ENCODE data around the gene BLID. TPM values are rescaled to one million over a fixed set of nuclear protein-coding genes. Genes with fewer than 3 reads are reported as not detected.

Gene BLID
- total RNA-seq, 2 donors from 2014 or later = not detected

DNA sequence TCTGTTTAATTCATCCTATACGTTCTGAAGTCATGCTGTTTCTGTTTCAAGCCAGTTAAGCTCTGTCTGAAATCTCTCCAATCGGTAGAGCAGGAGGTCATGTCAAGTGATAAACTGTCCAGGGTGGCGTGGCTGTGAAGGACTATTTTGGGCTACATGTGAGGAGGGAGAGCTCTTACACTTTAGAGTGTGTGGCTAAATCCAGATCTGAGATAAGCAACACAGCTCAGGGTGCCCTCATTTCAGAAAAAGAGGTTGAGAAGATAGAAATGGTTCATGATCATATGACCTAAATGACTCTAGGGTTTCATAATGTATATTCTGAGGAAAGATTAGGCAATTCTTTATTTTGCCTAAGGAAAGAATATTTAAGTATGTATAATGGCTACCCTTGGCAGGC lies 8.4 kb downstream of the BLID start:
- Mint-ChIP-seq H3K36me3 (ENCODE audit: low read depth) (no peaks in the 10 kb centered on the region), H3K4me1 (no peaks in the 10 kb centered on the region), H3K4me3 (no peak overlapping the region), H3K27ac (no peak overlapping the region), H3K27me3 (peaks cover 19% of the 10 kb centered on the region)
- H3K9me3 ChIP-seq (ENCODE audit: control insufficient read depth, low read length, poor library complexity, severe bottlenecking) = no peaks in the 10 kb centered on the region
- ATAC-seq (no peak), DNase-seq (no peak)

DNA sequence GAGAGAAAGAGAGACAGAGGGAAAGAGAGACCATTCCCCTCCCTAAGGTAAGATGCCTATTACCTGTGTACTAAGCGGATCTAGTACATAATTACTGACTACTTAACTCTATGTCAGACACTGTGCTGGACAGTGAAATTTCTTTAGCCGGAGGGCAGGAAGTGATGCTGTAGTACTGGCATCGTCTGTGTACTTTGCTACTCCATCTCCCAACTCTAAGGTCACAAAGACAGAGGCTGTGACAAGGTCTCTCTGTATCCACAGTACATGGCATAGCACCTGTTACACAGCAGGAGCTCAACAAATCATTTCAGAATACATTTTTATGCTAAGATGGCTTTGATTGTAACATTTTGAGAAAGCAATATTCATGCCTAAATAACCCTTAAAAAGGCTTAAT lies 9.0 kb downstream of the BLID start:
- H3K9me3 ChIP-seq (ENCODE audit: control insufficient read depth, low read length, poor library complexity, severe bottlenecking) = no peaks in the 10 kb centered on the region
- ATAC-seq = no peak
- Mint-ChIP-seq H3K36me3 (ENCODE audit: low read depth) (no peaks in the 10 kb centered on the region), H3K27ac (no peak overlapping the region), H3K4me3 (no peak overlapping the region), H3K27me3 (peaks cover 19% of the 10 kb centered on the region), H3K4me1 (no peaks in the 10 kb centered on the region)
- no peak for DNase-seq

DNA sequence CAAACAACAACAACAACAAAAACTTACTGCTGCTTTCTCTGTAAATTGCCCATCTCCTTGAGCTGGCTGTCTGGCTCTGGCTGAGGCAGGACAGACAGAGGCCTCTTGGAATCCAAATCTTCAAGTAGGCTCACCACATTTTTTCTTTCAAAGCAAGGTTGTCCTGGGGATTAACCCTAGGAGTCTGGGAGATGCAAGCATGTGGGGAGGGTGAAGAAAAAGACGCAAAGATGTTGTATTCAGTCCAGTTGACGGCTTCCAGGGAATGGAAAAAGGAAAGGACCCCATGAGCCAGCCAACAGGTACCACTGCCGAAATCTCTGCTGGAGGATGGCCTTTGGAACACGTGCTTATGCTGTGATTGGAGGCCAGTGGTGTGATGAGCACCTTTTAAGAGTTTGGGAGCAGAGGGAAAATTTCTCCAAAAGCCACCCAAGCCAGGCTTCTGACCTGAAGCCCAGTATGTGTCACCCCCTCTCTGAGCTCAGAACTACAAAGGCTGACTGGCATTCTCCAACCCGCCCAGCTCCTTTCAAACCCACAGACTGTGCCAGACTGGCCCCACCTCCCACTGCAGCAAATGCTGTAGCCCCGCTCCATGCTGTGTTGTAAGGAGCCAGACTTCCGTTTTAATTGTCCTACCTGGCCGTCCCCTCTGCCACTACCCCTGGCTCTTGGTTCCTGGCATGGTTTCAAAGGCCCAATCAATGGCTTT lies 10.8 kb downstream of the BLID start:
- Mint-ChIP-seq H3K27me3 (peaks cover 24% of the 10 kb centered on the region), H3K36me3 (ENCODE audit: low read depth) (no peaks in the 10 kb centered on the region), H3K27ac (no peak overlapping the region), H3K4me3 (no peak overlapping the region), H3K4me1 (peaks cover 4% of the 10 kb centered on the region)
- DNase-seq (no peak), ATAC-seq (no peak)
- H3K9me3 ChIP-seq (ENCODE audit: control insufficient read depth, low read length, poor library complexity, severe bottlenecking) = no peaks in the 10 kb centered on the region

DNA sequence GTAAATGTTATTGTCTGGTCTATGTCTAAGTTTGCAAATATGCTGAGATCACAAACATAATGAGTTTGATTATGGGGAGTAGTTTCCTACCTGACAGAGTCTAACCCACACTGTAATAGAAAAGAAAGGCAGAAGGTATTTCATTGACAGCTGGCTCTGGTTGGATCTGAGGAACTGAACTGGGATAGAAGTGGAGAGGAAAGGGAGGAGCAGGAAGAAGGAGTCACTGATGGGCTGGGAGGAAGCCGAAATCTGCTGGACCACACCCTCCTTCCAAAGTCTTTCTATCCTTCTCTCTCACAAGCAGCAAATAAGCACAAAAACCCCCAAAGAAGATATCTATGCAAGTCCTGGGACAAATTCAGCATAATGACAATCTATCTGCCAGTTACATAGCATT lies 11.7 kb downstream of the BLID start:
- ATAC-seq = no peak
- Mint-ChIP-seq H3K27me3 (peaks cover 27% of the 10 kb centered on the region), H3K4me3 (no peak overlapping the region), H3K36me3 (ENCODE audit: low read depth) (no peaks in the 10 kb centered on the region), H3K4me1 (peaks cover 9% of the 10 kb centered on the region), H3K27ac (no peak overlapping the region)
- no peaks in the 10 kb centered on the region for H3K9me3 ChIP-seq (ENCODE audit: control insufficient read depth, low read length, poor library complexity, severe bottlenecking)
- DNase-seq = no peak

DNA sequence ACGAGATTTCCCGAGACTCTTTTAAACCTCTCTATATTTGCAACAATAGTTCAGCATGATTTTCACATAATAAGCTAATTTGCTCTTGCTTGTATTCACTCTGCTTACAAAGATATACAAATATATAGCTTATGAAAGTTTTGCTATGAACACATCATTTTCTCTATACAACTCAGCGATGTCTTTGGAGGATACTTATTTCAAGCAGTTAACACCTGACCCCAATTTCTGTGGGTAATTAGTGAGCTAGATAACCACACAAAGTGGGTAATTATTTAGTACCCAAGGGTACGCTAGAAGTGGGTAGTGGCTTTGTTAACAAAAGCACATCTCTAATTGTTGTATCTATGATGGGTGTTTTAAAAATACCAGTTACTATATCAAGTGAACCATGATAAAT lies 12.3 kb downstream of the BLID start:
- Mint-ChIP-seq H3K4me1 (peaks cover 9% of the 10 kb centered on the region), H3K4me3 (no peak overlapping the region), H3K36me3 (ENCODE audit: low read depth) (no peaks in the 10 kb centered on the region), H3K27ac (no peak overlapping the region), H3K27me3 (peaks cover 30% of the 10 kb centered on the region)
- no peak for ATAC-seq
- DNase-seq = no peak
- no peaks in the 10 kb centered on the region for H3K9me3 ChIP-seq (ENCODE audit: control insufficient read depth, low read length, poor library complexity, severe bottlenecking)

DNA sequence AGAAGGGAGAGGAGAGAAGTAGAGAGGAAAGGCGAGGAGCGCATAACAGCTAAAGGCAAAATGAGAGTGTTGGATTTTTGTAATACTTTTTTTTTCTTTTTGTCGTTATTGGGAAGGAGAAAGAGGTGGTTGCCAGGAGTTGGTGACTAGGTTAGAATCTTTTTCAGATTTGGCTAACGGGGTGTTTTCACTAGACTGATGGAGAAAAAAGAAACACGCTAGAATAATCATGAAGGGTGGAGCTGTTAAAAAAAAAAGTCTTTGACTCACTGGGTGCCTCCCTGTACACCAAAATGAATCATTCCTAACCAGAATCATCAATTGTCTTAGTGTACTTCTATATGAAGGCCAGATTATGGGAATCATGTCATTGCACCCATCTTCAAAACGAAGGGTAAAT lies 12.7 kb downstream of the BLID start:
- H3K27ac Mint-ChIP-seq = no peak overlapping the region
- ATAC-seq (no peak), DNase-seq (no peak)
- peaks cover 9% of the 10 kb centered on the region for H3K4me1 Mint-ChIP-seq
- H3K36me3 Mint-ChIP-seq (ENCODE audit: low read depth) = no peaks in the 10 kb centered on the region
- no peak overlapping the region for H3K4me3 Mint-ChIP-seq
- H3K27me3 Mint-ChIP-seq = peaks cover 30% of the 10 kb centered on the region
- H3K9me3 ChIP-seq (ENCODE audit: control insufficient read depth, low read length, poor library complexity, severe bottlenecking) = no peaks in the 10 kb centered on the region

DNA sequence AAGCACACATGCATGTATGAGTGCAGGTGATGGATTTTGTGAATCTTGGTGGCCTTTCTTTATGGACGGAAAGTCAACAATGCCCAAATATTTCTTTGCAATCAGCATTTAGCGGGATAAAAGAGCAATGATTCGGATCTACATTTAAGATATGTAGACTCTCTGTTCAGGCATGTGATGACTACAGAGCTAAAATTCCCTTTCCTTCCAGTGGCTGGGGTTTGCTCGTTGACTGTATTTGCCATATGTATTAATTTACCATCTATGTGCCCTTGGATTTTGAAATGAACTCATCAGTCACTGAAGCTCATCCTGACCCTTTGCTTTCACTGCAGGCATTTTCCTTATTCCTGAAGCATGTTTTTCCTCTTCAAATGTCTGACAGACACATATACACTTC lies 13.6 kb downstream of the BLID start:
- DNase-seq = no peak
- ATAC-seq = no peak
- Mint-ChIP-seq H3K4me3 (no peak overlapping the region), H3K27ac (no peak overlapping the region), H3K27me3 (peaks cover 39% of the 10 kb centered on the region), H3K36me3 (ENCODE audit: low read depth) (no peaks in the 10 kb centered on the region), H3K4me1 (peaks cover 9% of the 10 kb centered on the region)
- H3K9me3 ChIP-seq (ENCODE audit: control insufficient read depth, low read length, poor library complexity, severe bottlenecking) = no peaks in the 10 kb centered on the region

DNA sequence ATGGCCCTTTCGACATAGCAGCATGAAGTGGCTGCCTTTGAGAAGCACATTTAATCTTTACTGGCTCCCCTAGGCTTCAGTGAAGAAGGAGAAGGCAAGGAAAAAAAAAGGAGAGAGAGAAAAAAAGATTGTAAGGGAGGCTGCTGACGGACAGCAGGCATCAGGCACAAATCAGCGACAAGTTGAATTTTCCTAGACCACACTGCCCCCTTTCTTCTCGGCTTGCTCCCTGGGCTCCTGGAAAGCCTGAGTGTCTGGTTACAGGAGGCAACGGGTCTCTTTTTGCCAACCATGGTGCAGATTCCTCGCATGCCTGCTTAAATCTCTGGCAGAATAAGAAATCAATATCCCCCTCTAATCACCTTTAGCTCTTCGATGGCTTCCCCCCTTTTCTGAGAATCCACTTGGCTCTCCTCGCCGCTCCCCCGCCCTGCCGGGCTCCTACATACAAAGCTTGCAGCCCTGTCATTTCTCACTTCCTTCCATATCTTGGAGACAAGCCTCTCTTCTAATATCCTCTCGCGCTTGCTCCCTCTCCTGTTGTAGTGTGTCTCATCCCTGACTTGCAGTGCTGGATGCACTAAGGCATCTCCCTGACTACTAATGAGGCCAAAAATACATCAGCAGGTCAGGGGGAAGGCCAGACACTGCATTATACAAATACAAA lies 14.3 kb downstream of the BLID start:
- H3K4me1 Mint-ChIP-seq = peaks cover 9% of the 10 kb centered on the region
- ATAC-seq (no peak), DNase-seq (no peak)
- no peaks in the 10 kb centered on the region for H3K36me3 Mint-ChIP-seq (ENCODE audit: low read depth)
- H3K27ac Mint-ChIP-seq = no peak overlapping the region
- H3K4me3 Mint-ChIP-seq = no peak overlapping the region
- H3K9me3 ChIP-seq (ENCODE audit: control insufficient read depth, low read length, poor library complexity, severe bottlenecking) = no peaks in the 10 kb centered on the region
- peaks cover 45% of the 10 kb centered on the region for H3K27me3 Mint-ChIP-seq

DNA sequence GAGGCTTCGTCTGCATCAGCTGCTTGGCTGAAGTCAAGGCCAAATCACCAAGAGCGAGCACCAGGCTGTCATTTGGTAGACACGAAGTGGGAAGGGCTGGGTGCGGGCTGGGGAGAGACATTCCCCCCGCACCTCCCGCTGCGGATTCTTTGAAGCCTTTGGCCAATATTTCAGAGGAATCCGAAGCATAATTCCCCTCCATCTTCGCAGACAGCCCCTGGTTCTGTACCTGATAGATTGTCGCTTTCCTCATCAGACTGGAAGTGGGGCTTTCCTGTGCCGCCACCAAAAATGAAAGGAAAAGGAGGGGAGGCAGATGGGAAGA lies 15.3 kb downstream of the BLID start:
- Mint-ChIP-seq H3K27me3 (peaks cover 52% of the 10 kb centered on the region), H3K4me3 (no peak overlapping the region), H3K4me1 (peaks cover 9% of the 10 kb centered on the region), H3K36me3 (ENCODE audit: low read depth) (no peaks in the 10 kb centered on the region), H3K27ac (no peak overlapping the region)
- no peak for DNase-seq
- no peak for ATAC-seq
- no peaks in the 10 kb centered on the region for H3K9me3 ChIP-seq (ENCODE audit: control insufficient read depth, low read length, poor library complexity, severe bottlenecking)

DNA sequence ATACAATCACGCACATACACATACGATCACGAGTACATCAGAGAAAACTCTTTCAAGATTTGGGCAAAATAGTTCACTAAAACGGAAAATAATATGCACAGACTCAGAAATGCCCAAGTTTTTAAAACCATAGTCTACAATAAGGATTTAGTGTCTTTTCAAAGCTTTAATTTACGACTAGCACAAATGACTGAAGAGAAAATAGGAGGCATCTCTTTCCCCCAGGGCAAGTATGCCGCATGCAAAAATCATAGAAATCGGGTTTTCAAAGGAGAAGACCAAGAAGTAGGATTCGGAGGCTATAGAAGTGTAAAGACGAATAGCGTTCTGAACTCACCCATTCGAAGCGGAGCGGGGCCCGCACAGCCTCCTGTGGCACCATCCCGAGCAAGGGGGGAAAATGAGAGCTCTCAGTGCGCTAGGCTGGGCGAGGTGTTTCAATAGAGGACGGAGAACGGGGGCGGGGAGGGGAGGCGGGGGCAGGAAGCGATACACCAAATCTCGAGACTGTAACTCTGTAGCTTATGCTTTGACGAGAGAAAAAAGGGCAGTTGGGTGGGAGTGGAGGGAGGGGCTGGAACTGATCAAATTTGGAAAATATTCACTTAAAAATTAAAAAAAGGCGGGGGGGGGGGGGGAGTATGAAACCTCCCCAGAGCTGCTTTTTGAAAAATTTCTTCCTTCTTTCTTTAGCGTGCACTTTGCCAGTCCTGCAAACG lies 15.8 kb downstream of the BLID start:
- no peak for DNase-seq
- no peaks in the 10 kb centered on the region for H3K36me3 Mint-ChIP-seq (ENCODE audit: low read depth)
- H3K27me3 Mint-ChIP-seq = peaks cover 54% of the 10 kb centered on the region
- H3K4me3 Mint-ChIP-seq = peak overlapping the region; percentile 10
- H3K4me1 Mint-ChIP-seq = peaks cover 9% of the 10 kb centered on the region
- no peak overlapping the region for H3K27ac Mint-ChIP-seq
- no peaks in the 10 kb centered on the region for H3K9me3 ChIP-seq (ENCODE audit: control insufficient read depth, low read length, poor library complexity, severe bottlenecking)
- no peak for ATAC-seq

DNA sequence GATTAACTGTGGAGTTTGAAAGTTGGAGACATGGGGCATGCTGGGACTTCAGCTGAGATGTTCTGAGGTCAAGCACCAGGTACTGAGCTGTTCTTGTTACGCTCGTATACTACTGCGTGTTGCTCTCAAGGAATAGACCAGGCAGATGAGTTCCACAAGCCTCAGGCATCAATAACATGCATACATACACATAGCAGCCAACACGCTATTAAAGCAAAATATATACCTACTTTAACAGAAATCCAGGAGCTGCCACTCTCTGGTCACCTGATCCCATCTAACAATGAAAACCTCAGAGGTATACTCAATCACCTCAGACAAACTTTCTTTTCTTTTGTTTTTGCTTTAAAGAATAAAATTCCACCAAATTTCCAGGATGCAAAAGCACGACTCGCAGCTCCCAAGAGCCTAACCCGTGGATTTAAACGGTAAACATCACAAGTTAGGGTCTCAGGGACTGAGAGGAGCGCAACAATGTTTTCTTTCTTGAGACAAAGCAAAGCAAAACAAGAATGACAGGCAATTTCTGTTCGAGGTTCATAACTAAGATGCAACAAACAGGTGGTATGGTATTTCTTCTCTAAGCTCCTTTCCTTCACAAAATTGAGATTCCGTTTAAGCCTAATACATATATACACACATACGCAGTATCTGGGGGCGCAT lies 16.5 kb downstream of the BLID start:
- Mint-ChIP-seq H3K36me3 (ENCODE audit: low read depth) (no peaks in the 10 kb centered on the region), H3K27me3 (peaks cover 56% of the 10 kb centered on the region), H3K4me1 (peaks cover 9% of the 10 kb centered on the region), H3K27ac (no peak overlapping the region), H3K4me3 (peak overlapping the region; percentile 10)
- no peaks in the 10 kb centered on the region for H3K9me3 ChIP-seq (ENCODE audit: control insufficient read depth, low read length, poor library complexity, severe bottlenecking)
- no peak for DNase-seq
- ATAC-seq = no peak

DNA sequence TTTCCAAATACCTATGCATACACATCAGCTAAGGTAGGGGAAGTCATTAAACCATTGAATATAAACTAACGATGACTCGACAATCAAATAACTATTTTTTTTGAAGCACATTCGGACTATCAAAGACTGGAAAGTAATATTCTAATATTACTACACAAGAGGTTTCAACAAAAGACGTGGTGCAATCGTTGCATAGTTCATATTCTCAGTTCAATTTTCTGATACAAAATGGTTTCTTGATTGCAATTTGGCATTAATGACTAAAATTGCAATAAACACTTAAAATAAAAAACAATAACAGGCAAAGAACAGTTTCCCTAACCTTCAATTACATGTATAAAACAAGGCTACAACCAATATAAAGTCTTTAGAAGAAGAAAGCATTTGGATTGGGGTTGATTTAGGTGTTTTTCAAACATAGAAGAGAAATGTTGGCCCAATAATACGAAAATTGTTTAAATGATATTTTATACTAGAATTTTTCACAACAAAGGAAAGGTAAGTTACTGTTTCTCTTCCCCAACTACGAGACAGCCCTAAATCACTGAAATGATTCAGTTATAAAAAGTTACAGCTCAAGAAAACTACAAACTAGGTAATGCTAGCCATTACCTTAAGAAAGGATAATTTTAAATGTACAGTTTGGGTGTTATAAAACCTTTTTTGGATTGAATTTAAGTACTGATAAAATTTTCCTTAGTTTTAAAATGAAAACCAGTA lies 17.6 kb downstream of the BLID start:
- no peaks in the 10 kb centered on the region for H3K36me3 Mint-ChIP-seq (ENCODE audit: low read depth)
- H3K27me3 Mint-ChIP-seq = peaks cover 50% of the 10 kb centered on the region
- DNase-seq (no peak), ATAC-seq (no peak)
- peaks cover 9% of the 10 kb centered on the region for H3K4me1 Mint-ChIP-seq
- no peak overlapping the region for H3K4me3 Mint-ChIP-seq
- no peak overlapping the region for H3K27ac Mint-ChIP-seq
- no peaks in the 10 kb centered on the region for H3K9me3 ChIP-seq (ENCODE audit: control insufficient read depth, low read length, poor library complexity, severe bottlenecking)

Measured in T-helper 17 cell (primary cell).